GM18870 (cell line): ENCODE measurements around the gene ESRP2.

ENCODE experiments used
- ATAC-seq: cut with Tn5 transposase; IDR thresholded peaks from one replicate; pipeline ENCODE4 v1.9.1; 2021; ENCODE audit warnings: moderate library complexity; ENCODE audit not compliant: unreplicated experiment

The ESRP2 gene

DNA sequence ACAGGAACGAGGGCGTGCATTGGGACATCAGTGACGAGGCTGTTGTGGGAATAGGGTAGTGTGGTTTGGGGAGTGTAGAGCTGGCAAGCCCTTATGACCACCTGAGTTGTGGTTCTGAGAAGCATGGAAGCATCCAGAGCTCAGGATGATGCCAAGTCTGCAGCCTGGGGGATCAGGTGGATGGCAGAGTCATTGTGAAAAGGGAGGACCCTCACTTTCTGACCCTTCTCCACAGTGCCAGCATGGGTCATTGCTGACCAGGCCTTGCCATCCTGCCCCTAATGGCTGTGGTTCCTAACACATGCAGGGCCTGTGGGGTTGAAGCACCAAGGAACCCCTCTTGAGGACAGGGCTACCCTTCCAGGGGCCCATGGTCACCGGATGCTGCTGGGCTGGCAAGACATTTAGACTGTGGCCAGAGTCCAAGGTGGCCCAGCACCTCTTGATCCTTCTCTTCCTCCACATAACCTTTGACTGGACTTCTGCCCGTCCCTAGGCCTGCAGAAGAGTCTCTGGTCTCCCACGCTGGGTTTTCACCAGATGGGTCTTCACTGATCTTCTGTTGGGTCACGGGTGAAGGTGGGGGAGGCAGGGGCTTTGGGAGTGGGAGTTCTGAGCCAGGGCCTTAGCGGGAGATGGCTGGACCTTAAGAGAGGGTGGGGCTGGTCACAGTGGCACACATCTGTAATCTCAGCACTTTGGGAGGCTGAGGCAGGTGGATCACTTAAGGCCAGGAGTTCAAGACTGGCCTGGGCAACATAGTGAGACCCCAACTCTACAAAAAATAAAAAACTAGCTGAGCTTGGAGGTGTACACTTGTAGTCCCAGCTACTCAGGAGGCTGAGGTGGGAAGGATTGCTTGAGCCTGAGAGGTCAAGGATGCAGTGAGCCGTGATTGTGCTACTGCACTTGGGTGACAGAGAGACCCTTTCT lies 7.3 kb upstream of the ESRP2 start:
- ATAC-seq = no peak

DNA sequence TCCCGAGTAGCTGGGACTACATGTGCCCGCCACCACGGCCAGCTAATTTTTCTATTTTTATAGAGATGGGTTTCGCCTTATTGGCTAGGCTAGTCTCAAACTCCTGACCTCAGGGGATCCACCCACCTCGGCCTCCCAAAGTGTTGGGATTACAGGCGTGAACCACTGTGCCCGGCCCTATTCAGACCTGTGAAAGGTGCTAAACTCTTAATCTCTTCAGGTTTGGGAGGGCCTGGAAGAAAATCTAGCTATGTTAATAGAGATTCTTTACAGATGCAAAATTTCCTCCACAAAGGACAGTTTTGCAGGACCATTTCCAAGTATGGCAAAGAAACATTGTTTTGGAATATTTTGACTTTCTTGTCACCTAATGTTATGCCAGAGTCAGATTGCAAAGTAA lies 6.2 kb upstream of the ESRP2 start:
- ATAC-seq = no peak

DNA sequence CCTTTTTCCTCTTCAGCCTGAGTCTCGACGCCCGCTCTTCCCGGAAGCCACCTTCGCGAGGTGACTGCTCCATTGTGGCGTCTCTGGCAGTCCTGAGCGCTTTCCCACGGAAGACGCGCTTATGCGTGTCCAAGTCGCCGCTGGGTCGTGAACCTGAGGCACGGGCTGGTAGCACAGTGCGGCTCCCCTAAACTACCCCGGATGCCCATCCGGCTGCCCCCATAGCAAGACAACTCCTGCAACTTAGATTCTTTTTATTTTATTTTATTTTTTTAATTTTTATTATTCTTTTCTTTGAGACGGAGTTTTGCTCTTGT lies 2.1 kb upstream of the ESRP2 start:
- ATAC-seq = no peak

DNA sequence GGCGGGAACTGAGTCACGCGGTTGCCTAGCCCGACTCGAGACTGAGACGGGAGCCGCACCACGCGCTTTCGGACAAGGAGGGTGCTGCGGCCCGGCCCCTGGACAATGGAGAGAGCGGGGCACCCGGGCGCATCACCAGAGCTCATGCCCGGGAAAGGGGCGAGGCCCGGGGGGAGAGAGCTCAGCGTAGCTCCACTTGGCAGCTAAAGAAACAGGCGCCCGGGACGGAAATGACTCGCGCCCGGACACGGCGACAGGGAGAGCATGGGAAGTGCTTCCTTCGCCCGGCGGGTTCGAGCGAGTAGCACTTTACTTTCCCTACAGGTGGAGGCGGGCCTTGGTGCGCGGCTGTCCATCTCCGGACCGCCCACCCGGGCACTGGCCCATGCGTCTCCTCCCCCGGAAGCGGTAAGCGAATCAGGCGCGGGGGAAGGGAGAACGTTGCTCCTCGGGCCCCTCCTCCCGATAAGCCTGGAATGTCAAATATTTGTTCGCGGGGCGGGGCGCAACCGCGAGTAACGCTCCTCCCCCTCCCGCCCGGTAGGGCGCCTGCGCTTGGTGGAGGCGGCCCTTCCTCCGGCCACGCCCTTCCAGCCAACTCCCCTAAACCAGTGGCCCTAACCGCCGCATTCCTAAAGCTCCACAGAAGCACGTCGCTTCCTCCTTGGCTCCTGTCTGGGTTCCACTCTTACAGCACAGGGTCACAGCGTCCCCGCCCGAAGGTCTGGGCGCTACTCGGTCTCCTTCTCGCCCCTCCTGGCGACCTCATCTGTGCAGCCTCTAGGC lies 1.5 kb upstream of the ESRP2 start:
- ATAC-seq = peak; percentile 87

DNA sequence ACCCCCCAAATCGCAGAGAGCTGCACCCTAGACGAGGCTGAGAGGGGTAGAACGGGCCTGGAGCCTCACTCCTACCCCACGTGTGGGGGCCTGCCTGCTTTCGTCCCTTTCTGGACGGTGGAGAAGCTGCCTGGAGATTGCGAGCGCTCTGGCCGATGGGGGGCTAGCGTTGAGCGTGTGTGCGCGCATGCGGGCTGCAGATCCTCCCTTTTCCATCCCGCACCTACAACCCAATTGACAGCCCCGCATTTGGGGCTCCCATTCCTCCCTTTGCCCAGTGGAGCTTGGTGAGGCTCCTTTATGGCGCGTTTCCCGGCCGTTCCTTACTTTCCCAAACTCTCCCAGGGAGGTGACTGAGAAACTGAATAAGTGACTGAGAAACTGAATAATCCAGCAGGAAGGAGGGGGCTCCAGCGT lies 907 bp upstream of the ESRP2 start:
- no peak for ATAC-seq

DNA sequence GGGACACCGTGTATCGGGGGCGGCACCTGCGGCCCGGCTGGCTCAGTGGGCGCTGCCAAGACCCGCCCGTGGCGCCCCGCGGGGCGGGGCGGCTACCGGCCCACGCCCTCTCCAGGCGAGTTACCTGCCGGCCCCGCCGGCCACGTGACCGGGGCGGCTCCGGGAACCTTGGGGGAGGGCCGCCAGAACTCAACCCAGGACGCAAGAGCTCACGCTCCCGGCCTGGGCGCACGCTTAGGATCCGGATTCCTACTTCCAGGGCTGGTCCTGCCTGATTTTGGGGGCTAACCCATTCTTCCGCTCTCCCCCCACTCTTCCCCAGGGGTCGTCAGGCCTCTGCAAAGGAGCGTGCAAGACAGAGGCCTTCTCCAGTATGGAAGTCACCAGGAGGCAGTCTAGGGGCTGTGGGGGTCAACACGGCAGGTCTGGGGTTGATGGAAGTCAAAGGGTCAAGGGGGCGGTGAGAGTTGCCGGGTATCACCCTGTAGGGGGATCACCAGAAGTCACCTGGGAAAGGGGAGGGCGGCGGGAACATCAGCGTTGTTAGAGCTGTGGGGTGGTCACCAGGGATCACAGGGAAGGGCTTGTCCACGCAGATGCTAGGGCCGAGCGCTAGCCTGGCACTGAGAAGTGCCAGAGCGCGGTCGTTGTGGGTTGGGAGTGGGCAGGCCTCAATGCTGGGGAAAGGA lies 354 bp upstream of the ESRP2 start:
- no peak for ATAC-seq

DNA sequence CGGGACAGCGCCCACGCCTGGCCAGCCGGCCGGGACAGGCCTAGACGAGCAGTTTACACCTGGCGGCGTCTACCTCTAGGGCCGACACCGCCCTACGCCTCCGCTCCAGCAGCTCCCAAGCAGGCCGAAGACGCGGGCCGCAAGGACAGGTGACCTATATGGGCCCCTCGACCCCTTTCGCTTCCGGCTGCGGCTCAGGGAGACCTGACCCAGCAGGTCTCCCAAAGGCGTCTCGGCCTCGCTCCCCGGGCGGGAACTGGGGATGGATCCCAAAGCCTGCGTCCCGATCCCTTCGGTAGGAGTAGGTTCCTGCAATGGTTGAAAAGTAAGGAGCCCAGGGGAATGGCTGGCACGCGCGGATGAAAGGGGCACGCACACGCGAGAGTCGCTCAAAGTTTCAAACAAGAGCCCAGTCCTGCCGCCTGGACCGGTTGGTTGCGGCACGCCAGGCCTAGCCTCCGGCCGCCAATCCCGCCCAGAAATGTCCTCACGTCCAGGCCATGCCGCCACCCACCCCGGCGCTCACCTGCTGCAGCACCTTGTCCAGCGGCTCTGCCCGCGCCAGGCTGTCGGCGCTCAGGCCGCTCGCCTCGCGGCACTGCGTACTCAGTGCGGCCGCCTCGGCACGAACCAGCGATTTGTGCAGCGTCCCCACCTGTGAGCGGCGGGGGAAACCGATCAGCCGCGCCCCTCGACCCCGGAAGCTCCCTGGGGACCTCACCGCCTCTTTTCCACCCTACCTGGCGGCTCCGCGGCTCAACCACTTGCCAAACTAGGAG lies 630 bp downstream of the ESRP2 start:
- ATAC-seq = no peak

DNA sequence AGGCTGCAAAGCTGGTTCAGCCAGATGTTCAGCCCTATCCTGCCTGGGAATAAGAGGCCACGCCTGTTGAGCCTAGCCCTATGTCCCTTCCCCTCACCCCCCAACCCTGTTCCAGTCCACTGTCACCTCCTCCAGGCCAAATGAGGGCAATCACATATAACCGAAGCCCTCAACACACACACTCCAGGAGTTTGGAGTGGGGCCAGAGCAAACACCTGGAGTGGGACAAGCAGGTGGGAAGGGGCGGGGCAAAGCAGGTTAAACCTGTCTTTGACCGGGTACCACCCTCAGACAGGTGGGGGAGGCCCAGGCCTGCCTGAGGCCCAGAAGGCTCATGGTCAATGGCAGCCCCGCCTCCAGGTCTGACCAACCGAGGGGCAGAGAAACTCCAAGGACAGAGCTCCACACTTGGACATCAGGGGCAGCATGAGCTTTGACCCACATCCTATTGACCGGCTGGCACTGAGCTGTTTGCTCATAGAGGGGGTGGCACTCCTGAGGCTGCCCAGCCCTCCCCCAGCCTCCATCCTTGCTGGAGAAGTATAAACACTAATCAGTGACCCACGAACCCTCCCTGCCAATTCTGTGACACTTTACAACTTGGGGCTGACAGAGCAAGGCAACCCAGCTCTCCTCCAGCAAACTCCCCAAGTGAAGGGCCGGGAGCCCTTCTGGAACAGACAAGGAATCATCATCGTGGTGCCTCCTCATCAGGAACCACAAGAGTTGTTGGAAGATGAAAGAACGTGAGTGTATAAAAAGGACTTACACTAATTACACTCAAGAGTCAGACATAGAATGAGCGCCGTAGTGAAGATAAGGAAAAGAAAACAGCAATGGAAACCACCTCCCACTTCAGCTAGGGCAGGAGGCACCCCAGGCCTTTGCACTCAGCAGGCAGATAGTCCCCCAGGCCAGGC lies 1.5 kb downstream of the ESRP2 start:
- no peak for ATAC-seq

DNA sequence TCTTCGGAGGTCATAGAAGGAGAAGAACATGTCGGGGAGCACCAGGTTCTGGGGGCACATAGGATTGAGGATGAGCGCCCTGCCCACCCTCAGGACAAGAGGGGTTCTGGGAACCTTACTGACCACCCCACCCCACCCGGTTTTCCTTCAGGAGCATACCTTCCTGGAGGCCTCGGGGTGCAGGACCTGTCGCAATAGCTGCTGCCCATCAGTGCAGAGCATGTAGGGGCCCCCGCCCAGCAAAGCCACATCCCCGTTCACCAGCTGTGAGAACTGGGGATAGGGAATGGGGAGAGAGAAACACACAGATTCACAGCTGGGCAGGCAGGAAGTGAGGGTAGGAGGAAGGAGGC lies 2.1 kb downstream of the ESRP2 start:
- ATAC-seq = no peak

DNA sequence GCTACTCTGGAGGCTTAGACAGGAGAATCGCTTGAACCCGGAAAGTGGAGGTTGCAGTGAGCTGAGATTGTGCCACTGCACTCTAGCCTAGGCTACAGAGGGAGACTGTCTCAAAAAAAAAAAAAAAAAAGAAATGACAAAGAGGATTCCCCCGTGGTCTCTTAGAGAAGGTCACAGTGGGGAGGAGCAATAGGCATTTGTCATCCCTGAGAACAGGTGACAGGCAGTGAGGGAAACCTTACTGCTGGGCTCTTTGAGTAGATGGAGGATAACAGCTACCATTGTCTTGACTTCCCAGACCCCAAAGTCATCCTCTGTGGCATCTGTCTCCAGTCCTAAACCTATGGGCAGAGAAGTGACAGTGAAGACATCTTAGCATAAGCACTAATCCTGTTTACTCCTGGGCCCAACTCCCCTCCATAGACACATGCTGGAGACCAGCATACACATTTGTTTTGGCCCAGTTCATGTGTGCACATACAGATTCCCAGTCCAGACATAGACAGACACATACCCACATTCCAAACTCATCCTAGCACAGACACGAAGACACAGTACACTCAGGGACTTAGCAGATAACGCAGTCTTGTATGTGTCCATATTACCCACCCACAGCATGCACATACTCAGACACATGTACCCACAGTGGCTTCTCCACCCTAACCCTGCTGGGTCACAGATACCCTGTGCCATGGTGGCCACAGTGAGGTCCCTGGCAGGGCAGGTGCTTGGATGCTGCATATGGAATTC lies 2.7 kb downstream of the ESRP2 start:
- ATAC-seq = no peak

DNA sequence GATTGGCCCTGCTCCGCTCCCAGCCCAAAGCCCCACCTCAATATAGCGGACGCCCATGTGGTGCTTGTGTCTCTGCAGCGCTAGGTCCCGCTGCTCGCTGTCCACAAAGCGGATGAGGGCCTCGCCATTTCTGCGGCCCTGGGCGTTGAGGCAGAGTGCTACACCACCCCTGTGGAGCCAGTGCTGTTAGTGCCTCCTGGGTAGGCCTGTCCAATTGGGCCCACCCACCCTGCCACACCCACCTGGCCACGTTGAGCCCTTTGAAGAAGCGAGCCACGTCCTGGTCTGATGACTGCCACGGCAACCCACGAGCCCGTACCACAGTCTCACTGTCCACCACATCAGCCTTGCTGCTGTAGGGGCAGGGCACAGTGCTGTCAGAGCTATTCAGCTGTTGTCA lies 3.6 kb downstream of the ESRP2 start:
- no peak for ATAC-seq

DNA sequence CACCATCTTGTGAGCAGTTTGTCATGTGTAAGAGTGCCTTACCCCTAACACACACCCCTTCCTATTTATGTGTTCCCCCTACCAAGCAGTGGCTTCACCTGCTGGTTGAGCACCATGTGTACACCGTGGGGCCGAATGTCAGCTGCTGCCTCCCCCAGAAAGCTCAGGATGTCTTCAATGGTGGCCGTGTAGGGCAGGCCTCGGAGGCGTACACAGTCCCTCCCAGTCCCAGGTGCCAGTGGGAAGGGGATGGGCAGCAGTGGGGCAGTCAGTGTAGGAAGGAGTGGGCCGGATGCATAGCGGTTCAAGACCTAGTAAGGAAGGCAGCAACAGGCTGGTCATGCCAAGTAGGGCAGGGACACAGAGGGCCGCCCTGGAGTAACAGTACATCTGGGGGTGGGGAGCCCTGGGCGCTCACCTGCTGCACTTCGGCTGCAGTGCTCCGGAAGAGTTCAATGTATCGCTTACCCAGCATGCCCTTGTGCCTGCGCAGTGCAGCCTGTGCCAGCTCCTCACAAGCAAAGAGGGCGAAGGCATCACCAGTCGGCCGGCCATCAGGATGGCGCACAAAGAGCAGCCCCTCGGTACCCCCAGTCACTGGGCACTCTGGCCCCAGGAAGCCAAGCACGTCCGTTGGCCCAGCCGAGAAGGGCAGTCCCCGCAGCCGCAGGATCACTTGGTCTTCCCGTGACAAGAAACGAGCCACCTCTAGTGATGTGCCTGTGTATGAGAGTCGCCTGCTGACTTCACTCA lies 4.4 kb downstream of the ESRP2 start:
- ATAC-seq = no peak

DNA sequence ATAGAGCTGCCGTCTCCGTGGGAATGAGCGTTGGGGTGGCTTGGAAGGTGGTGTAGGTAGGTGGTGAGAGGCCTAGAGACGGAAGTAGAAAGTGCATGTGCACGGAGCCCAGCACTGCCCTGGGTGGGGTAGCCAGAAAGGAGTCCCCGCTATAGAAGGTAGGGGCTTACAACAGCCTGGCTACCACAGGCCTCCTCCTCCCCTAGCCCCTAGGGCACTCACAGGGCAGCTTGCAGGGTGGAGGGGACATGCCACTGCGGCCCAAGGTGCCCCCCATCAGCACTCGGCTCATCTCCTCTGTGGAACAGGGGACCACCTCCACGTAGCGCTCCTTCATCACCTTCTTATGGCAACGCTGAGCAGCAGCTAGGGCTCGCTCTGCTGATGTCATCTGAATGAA lies 5.0 kb downstream of the ESRP2 start:
- ATAC-seq = no peak

DNA sequence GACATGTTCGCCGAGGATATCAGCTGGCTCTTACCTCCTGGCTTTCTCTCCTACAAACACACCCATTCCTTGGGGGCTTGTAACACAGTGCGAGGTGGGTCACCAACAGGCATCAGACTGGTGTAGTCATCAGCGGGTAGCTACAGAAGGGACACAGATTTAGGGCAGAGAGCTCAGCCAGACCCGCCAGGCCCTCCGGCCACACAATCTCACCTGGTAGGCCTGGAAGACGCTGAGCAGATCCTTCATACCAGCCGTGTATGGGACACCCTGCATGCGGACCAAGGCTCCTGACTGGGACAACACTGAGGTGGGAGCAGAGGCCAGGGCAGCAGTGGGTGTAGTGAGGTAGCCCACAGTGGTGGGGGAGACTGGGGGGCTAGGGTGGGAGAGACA lies 5.8 kb downstream of the ESRP2 start:
- ATAC-seq = no peak

DNA sequence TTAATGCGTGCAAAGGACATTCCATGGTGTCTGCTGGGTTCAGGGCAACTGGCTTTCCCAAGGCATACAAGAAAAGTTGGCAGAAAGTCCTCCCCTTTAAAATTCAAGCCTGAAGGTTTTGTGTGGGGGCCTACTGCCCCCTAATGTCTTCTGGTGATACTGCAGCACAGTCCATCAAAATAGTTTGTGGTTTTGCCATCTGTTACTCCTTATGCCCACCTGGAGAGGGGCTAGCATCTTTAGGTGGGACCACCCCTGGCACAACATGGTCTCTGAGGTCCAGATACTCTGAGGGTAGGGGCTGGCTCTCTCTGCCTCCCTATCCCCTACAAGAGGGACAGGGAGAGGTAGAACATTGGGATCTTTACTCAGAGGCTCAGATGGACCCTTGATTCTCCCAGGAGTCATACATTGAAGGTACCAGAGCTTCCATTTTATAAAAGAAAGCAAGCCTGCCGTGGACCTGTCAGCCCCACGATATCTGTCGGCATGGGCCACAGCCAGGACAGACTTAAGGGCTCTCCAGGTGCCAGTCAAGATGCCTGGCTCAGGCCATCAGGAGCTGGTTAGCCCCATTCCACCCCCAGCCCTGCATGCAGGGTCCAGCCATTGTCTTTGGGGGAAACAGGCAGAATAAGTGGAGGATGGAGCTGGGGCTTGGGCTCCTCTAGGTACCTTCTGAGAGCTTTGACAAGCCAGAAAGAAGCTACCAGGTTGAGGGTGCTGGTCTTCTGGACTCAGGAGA lies 6.3 kb downstream of the ESRP2 start:
- ATAC-seq = no peak

DNA sequence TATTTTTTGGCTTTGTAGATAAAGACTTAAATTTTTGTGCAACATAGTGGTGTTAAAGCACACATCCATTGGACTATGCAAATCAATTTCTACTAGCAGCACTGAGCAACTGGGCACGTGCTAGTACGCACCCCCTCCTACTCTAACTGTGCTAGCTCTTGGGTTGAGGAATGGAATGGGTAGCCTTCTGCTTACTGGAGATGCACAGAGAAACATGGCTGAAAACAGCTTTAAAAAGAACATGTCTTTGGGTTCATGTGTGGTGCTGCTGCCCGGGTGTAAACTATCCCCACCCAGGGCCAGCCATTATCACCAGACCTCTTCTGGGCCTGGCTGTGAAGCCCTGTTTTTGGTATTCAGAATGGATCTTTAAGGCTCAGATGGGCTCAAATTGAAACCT lies 7.3 kb downstream of the ESRP2 start:
- no peak for ATAC-seq

DNA sequence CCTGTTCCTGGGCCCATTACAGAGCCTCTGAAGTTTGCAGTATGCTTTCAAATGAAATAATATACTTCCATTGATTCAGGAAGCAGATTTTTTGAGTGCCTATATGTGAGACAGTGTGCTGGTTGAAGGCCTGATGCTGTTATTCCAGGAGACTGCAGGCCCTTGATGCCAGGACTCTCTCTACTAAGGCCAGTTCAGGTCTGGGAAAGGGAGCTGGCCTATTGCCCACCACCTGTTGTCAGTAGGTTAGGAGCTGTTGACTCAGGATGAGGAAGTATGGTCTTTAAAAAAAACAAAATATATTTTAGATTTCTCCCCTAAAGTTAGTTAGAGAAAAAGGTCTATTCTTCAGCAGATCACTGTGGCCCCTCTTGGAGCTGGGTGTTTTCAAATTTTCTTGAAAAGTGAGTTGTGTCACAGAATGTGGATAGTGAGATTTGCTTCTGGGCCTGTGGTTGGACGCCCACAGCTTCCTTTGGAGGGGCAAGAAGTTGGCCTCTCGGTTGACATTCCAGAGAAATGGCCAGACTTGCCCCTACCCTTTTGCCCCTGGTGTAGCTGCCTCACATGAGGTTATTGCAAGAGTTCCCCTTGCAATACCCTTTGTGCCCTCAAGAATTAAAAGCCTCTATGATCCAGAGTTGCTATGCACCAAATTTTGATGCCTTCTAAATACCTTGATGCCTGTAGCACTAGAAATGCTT lies 7.9 kb downstream of the ESRP2 start:
- no peak for ATAC-seq
